SJCRH30 (cell line): ENCODE data around the gene NLRP7. TPM values are rescaled to one million over a fixed set of nuclear protein-coding genes. Genes with fewer than 3 reads are reported as not detected.
"Not testable (repeated sequence)": the region's sequence is repeated elsewhere in the genome, so short reads cannot be mapped to it uniquely, and the experiment has no call there.

Experiments used
- DNase-seq, 2 experiments: peaks; one replicate each; pipeline ENCODE4 v3.0.0-alpha.2; 2015 to 2020
- H3K27ac ChIP-seq: fragments of 250-450 bp; sonication (Bioruptor Pico); 2 replicates; pipeline ENCODE4 v1.5.1; 2020; ENCODE audit warnings: mild to moderate bottlenecking, moderate library complexity
- H3K27me3 ChIP-seq: fragments of 250-450 bp; sonication (Bioruptor Pico); 2 replicates; pipeline ENCODE4 v1.5.1; 2020; ENCODE audit warnings: mild to moderate bottlenecking, moderate library complexity
- H3K36me3 ChIP-seq: fragments of 250-450 bp; sonication (Bioruptor Pico); 2 replicates; pipeline ENCODE4 v1.5.1; 2020; ENCODE audit warnings: mild to moderate bottlenecking, moderate library complexity
- H3K4me1 ChIP-seq: fragments of 250-450 bp; sonication (Bioruptor Pico); 2 replicates; pipeline ENCODE4 v1.5.1; 2020; ENCODE audit warnings: mild to moderate bottlenecking, moderate library complexity
- H3K4me3 ChIP-seq: fragments of 250-450 bp; sonication (Bioruptor Pico); 2 replicates; pipeline ENCODE4 v1.5.1; 2020; ENCODE audit warnings: mild to moderate bottlenecking, moderate library complexity
- H3K9me3 ChIP-seq: fragments of 250-450 bp; sonication (Bioruptor Pico); replicated peaks from 2 replicates; pipeline ENCODE4 v1.5.1; 2020; ENCODE audit warnings: mild to moderate bottlenecking, moderate library complexity
- total RNA-seq: library from RNA; depleted of rRNA; stranded (reverse); fragments of >200 nt; shearing (Covaris generic); gene quantifications from 2 replicates; pipeline ENCODE4 v1.2.3, GENCODE V29; 2014; rRNA removed

The NLRP7 gene
- 0.02 TPM in 1 of 2 replicates, not detected in the other for total RNA-seq

DNA sequence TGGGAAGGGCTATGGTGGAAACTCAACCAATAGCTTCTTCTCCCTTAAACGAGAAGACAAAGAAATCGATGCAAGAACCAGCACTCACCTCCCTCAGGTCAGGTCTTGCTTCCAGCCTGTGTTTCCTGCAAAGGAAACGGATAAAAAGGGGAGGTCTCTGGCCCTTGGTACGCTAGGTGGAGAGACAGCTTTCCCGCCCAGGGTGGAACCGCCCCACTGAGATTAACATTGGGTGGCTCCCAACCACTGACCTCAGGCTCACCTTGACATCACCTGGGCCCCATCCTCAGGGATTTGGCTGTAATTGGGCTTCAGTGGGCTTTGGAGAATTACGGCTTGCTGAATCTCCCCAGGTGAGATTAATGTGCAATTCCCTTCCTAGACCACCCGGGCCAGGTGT, at the start of gene NLRP7:
NLRP7 (minus strand) TSS at position 150 of the 400 bp plus-strand sequence.
- Histone ChIP-seq H3K27me3 (no peaks in the 10 kb centered on the region), H3K4me3 (no peak within 1 kb of the TSS), H3K27ac (no peak within 1 kb of the TSS), H3K9me3 (no peaks in the 10 kb centered on the region), H3K4me1 (no peaks in the 10 kb centered on the region), H3K36me3 (no peaks in the 10 kb centered on the region)
- DNase-seq = no peak

DNA sequence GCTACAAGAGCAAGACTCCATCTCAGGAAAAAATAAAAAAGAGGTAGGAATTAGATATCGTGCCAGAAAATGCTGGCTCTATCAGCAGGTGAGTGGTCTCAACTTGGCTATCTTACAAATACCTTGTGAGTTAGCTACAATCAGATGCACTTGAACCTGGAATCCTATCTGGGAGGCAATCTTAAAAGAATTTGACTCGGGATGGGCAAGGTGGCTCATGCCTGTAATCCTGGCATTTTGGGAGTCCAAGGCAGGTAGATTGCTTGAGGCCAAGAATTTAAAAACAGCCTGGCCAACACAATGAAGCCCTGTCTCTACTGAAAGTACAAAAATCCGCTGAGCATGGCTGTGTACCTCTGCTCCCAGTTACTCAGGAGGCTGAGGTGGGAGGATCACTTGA, 48.2 kb upstream of the NLRP7 start:
- no peak for DNase-seq
- no peaks in the 10 kb centered on the region for H3K9me3 ChIP-seq
- H3K27me3 ChIP-seq = no peaks in the 10 kb centered on the region
- H3K4me1 ChIP-seq = no peaks in the 10 kb centered on the region
- no peak overlapping the region for H3K27ac ChIP-seq
- H3K36me3 ChIP-seq = no peaks in the 10 kb centered on the region
- no peak overlapping the region for H3K4me3 ChIP-seq

DNA sequence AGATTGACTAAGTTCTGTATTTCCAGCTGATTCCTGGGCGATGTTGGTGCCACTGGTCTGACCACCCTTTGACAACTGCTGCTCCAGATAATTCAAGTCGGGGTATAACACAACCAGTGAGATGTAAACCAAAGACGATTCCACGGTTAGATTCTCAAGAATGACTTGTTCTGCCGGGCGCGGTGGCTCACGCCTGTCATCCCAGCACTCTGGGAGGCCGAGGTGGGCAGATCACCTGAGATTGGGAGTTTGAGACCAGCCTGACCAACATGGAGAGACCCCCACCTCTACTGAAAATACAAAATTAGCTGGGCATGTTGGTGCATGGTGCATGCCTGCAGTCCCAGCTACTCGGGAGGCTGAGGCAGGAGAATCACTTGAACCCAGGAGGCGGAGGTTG, 42.2 kb upstream of the NLRP7 start:
- DNase-seq, H3K27ac ChIP-seq, H3K4me1 ChIP-seq, H3K4me3 ChIP-seq, H3K9me3 ChIP-seq, H3K36me3 ChIP-seq, H3K27me3 ChIP-seq: not testable (repeated sequence)

DNA sequence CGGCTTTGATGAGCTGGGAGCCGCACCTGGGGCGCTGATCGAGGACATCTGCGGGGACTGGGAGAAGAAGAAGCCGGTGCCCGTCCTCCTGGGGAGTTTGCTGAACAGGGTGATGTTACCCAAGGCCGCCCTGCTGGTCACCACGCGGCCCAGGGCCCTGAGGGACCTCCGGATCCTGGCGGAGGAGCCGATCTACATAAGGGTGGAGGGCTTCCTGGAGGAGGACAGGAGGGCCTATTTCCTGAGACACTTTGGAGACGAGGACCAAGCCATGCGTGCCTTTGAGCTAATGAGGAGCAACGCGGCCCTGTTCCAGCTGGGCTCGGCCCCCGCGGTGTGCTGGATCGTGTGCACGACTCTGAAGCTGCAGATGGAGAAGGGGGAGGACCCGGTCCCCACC, 35.2 kb upstream of the NLRP7 start:
- not testable (repeated sequence) for DNase-seq, H3K9me3 ChIP-seq, H3K36me3 ChIP-seq

DNA sequence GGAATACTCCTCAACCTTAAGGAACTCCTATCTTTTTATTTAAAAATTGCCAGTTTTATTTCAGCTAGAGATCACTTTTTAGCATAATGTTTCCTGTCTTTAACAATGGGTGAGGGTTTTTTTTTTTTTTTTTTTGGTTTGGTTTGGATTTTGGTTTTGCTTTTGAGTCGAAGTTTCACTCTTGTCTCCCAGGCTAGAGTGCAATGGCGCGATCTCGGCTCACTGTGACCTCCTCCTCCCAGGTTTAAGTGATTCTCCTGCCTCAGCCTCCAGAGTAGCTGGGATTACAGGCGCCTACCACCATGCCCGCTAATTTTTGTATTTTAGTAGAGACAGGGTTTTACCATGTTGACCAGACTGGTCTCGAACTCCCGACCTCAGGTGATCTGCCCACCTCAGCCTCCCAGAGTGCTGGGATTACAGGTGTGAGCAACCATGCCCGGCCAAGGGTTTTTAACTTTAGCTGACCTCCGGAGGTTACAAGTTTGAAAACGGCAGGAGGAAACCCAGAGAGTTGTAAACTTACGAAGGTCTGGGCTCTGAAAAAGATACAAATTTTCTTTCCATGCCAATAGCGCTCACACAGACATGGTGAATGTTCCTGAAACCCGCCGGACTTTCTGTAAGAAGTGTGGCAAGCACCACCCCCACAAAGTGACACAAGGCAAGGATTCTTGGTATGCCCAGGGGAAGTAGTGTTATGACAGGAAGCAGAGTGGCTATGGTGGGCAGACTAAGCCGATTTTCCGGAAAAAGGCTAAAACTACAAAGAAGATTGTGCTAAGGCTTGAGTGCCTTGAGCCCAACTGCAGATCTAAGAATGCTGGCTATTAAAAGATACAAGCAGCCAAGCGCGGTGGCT, 26.1 kb upstream of the NLRP7 start:
- H3K4me3 ChIP-seq, H3K36me3 ChIP-seq, H3K27ac ChIP-seq, DNase-seq, H3K4me1 ChIP-seq, H3K27me3 ChIP-seq, H3K9me3 ChIP-seq: not testable (repeated sequence)

More for the DNA sequence above, 35.2 kb upstream of the NLRP7 start:
- H3K27ac ChIP-seq, H3K4me1 ChIP-seq, H3K27me3 ChIP-seq, H3K4me3 ChIP-seq: not testable (repeated sequence)

DNA sequence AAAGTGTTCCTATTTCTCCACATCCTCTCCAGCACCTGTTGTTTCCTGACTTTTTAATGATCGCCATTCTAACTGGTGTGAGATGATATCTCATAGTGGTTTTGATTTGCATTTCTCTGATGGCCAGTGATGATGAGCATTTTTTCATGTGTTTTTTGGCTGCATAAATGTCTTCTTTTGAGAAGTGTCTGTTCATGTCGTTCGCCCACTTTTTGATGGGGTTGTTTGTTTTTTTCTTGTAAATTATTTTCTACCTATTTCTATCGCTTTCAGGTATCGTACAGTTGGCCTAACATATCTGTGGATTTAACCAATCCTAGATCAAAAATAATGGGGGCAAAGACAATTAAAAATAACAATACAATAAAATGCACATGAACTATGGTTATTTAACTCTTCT, 24.1 kb upstream of the NLRP7 start:
- H3K27me3 ChIP-seq, H3K9me3 ChIP-seq: not testable (repeated sequence)

DNA sequence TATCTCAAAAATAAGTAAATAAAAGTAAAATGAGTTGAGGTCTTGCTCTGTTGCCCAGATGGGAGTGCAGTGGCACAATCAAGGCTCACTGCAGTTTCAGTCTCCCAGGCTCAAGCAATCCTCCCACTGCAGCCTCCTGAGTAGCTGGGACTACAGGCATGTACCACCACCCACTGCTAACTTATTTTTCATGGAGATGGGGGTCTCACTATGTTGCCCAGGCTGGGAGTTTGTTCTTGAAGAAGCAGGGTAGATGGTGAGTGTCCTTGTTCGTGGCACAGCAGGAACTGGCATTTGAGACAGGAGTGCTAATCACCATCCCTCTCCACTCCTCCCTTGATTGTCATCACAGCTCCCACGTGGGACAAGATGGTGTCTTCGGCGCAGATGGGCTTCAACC, 22.3 kb upstream of the NLRP7 start:
- Histone ChIP-seq H3K4me1 (no peaks in the 10 kb centered on the region), H3K27ac (no peak overlapping the region), H3K27me3 (no peaks in the 10 kb centered on the region), H3K9me3 (no peaks in the 10 kb centered on the region), H3K4me3 (no peak overlapping the region), H3K36me3 (no peaks in the 10 kb centered on the region)
- DNase-seq = no peak

More for the DNA sequence above, 24.1 kb upstream of the NLRP7 start:
- H3K4me3 ChIP-seq, H3K36me3 ChIP-seq, H3K4me1 ChIP-seq, DNase-seq, H3K27ac ChIP-seq: not testable (repeated sequence)

DNA sequence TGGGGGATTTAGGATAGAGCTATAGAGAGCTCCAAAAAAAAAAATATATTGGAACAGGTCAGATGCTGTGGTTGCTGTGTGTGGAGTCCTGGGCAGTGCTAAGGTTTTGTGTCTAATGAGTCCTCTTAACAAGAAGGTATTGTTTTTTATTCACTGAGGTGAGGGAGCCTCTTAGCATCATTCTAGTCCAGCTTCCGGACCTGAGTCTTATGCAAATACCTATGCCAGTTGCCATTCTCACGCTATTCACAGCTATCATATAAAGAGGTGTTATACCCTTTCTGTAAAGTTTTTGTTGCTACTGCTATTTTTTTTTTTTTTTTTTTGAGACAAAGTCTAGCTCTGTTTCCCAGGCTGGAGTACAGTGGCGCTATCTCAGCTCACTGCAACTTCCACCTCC, 20.3 kb upstream of the NLRP7 start:
- Histone ChIP-seq H3K27ac (no peak overlapping the region), H3K4me1 (no peaks in the 10 kb centered on the region), H3K4me3 (no peak overlapping the region), H3K9me3 (no peaks in the 10 kb centered on the region), H3K27me3 (no peaks in the 10 kb centered on the region), H3K36me3 (no peaks in the 10 kb centered on the region)
- no peak for DNase-seq

DNA sequence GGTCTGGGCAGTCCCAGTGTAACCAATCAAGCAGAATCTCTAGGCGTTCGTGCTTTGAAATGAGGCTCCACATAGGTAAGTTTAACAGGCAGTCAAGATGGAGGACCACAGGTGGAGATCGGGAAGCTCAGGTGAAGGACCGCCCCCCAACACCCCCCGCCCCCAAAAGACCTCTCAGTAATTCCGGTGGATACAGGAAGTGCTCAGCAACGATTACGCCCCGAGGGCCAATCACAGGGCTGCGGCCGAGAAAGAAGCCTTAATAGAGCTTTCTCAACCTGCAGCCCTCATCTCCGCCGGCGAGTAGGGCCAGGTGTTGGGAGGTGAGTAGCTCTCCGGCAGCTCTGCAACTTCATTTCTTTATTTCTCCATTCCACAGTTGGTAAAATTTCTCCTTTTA, 17.7 kb upstream of the NLRP7 start:
- not testable (repeated sequence) for H3K9me3 ChIP-seq, H3K4me1 ChIP-seq, H3K27me3 ChIP-seq, H3K4me3 ChIP-seq, H3K27ac ChIP-seq, DNase-seq, H3K36me3 ChIP-seq

DNA sequence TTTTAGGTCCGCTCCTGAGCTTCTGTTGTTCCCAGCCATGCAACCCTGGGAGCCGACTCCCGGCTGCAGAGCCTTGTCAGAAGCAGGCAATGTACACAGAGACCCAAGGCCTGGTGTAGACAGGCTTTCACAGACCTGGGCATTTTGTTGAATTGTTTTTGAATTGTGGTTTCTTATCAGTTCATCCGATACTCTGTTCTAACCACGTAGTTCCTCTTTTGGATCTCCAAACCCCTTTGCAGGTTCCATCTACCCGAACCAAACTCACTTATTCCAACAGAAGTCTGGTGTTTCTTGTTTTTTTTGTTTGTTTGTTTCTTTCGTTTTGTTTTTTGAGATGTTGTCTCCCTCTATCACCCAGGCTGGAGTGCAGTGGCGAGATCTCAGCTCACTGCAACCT, 12.5 kb upstream of the NLRP7 start:
- Histone ChIP-seq H3K27me3 (peaks cover 5% of the 10 kb centered on the region; the same call in 1 of the 2 replicates), H3K36me3 (no peaks in the 10 kb centered on the region), H3K27ac (no peak overlapping the region), H3K4me1 (no peaks in the 10 kb centered on the region), H3K4me3 (no peak overlapping the region), H3K9me3 (no peaks in the 10 kb centered on the region)
- DNase-seq = no peak

DNA sequence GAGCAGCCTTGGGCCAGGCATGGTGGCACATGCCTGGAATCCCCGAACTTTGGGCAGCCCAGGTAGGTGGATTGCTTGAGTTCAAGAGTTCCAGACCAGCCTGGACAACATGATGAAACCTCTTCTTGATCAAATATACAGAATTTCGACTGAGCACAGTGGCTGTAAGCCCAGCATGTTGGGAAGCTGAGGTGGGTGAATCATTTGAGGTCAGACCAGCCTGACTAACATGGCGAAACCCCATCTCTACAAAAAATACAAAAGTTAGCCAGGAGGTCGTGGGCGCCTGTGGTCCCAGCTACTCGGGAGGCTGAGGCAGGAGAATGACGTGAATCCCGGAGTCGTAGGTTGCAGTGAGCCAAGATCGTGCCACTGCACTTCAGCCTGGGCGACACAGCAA, 8.0 kb upstream of the NLRP7 start:
- H3K27ac ChIP-seq = no peak overlapping the region
- no peaks in the 10 kb centered on the region for H3K9me3 ChIP-seq
- no peak overlapping the region for H3K4me3 ChIP-seq
- no peak for DNase-seq
- H3K4me1 ChIP-seq = no peaks in the 10 kb centered on the region
- peaks cover 5% of the 10 kb centered on the region; the same call in 1 of the 2 replicates for H3K27me3 ChIP-seq
- H3K36me3 ChIP-seq = no peaks in the 10 kb centered on the region

DNA sequence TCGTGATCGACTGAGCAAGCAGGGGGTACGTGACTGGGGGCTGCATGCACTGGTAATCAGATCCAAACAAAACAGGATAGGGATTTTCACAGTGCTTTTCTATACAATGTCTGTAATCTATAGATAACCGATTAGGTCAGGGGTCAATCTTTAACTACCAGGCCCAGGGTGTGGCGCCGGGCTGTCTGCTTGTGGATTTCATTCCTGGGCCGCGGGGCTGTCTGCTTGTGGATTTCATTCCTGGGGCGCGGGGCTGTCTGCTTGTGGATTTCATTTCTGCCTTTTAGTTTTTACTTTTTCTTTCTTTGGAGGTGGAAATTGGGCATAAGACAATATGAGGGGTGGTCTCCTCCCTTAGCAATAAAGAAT, 6.0 kb upstream of the NLRP7 start:
- not testable (repeated sequence) for H3K27me3 ChIP-seq, H3K4me3 ChIP-seq, DNase-seq, H3K9me3 ChIP-seq, H3K4me1 ChIP-seq, H3K27ac ChIP-seq, H3K36me3 ChIP-seq

DNA sequence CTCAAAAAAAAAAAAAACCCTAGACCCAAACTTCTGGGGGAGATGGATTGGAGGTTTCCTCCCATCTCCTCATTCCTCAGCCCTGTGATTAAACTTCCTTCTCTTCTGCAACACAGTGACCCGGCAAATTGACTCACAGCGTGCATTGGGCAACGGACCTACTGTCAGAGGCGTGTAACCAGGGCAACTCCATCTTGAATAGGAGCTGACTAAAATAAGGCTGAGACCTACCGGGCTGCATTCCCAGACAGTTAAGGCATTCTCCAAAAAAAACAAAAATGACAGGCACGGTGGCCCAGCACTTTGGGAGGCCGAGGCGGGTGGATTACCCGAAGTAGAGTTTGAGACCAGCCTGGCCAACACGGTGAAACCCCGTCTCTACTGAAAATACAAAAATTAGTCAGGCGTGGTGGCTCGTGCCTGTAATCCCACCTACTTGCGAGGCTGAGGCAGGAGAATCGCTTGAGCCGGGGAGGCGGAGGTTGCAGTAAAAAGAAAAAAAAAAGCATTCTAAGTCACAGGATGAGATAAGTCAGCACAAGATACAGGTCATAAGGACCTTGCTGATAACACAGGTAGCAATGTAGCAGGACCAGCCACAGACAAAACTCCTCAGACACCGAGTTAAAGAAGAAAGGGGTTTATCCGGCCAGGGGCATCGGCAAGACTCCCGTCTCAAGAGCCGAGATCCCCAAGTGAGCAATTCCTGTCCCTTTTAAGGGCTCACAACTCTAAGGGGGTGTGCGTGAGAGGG, 5.4 kb upstream of the NLRP7 start:
- Histone ChIP-seq H3K36me3 (no peaks in the 10 kb centered on the region), H3K27me3 (no peaks in the 10 kb centered on the region), H3K4me3 (no peak overlapping the region), H3K27ac (no peak overlapping the region), H3K4me1 (no peaks in the 10 kb centered on the region), H3K9me3 (no peaks in the 10 kb centered on the region)
- DNase-seq = no peak

DNA sequence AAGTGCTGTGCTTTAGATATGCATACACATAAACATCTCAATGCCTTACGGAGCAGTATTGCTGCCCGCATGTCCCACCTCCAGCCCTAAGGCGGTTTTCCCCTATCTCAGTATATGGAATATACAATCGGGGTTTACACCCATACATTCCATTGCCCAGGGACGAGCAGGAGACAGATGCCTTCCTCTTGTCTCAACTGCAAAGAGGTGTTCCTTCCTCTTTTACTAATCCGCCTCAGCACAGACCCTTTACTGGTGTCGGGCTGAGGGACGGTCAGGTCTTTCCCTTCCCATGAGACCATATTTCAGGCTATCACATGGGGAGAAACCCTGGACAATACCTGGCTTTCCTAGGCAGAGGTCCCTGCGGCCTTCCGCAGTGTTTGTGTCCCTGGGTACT, 3.2 kb upstream of the NLRP7 start:
- not testable (repeated sequence) for H3K27ac ChIP-seq, H3K27me3 ChIP-seq, H3K4me3 ChIP-seq, DNase-seq, H3K36me3 ChIP-seq, H3K4me1 ChIP-seq, H3K9me3 ChIP-seq

DNA sequence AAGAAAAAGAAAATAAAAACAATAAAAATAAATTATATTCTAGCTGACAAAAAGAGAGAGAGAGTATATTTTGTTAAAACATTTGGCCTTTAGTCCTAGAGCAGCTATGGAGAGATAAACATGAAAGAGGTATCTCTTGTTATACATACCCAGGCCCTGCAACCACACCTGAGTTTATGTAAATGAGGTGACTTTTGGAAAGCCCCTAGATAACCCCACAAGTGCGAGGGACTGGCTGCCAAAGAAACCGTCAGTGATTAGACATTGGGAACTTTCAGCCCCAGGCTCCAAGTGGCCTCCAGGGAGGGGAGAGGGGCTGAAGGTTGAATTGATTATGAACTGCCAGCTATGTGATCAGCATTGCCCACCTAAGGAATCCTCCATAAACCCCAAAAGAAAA, 2.1 kb upstream of the NLRP7 start:
- H3K4me3 ChIP-seq = no peak overlapping the region
- H3K27ac ChIP-seq = no peak overlapping the region
- H3K9me3 ChIP-seq = no peaks in the 10 kb centered on the region
- no peaks in the 10 kb centered on the region for H3K4me1 ChIP-seq
- no peaks in the 10 kb centered on the region for H3K27me3 ChIP-seq
- DNase-seq = no peak
- no peaks in the 10 kb centered on the region for H3K36me3 ChIP-seq
